ENCODE measurements around the gene UBN1. TPM values are rescaled to one million over a fixed set of nuclear protein-coding genes. Genes with fewer than 3 reads are reported as not detected.

The UBN1 gene
- total RNA-seq, 1 experiment from 2014 or later: 21.4 TPM

- Histone ChIP-seq H3K4me2 (ENCODE audit: low read length) (peak overlapping the region; percentile 59), H4K20me1 (ENCODE audit: low read length) (peaks cover 12% of the 10 kb centered on the region; the same call in 1 of the 2 replicates), H3K79me2 (ENCODE audit: low read length) (peaks cover 70% of the 10 kb centered on the region), H3F3A (ENCODE audit: low read length, unreplicated experiment) (no peaks in the 10 kb centered on the region), H3K9ac (ENCODE audit: low read length) (no peak overlapping the region), H2AFZ (ENCODE audit: low read length) (no peak overlapping the region), H3K36me3 (ENCODE audit: low read depth, low read length) (peaks cover 7% of the 10 kb centered on the region; the same call in 1 of the 2 replicates), H3K9me2 (replicated peaks; ENCODE audit: low read length) (no peaks in the 10 kb centered on the region), H3K9me3 (ENCODE audit: low read length) (no peaks in the 10 kb centered on the region), H3K4me3 (ENCODE audit: low read length) (peak overlapping the region; percentile 2; the same call in 1 of the 2 replicates), H3K27ac (ENCODE audit: low read length) (peak overlapping the region; percentile 45), H3K4me1 (ENCODE audit: insufficient read depth, low read length) (peaks cover 24% of the 10 kb centered on the region), H3K27me3 (ENCODE audit: low read length) (no peaks in the 10 kb centered on the region)
- intact Hi-C loops (cut with micrococcal nuclease): no loop called here
- BruUV-seq (replicated peaks): no TSS peak
- DNase-seq (peak; percentile 56), ATAC-seq (peak; percentile 54)
- CTCF ChIA-PET: no interaction called here
- POLR2A ChIA-PET (ENCODE audit: unreplicated experiment): no interaction called here
- no peak for TF ChIP-seq EZH2 (IDR thresholded peaks at IDR 0.05; ENCODE audit: low read length, unreplicated experiment)
Observed at GRCh38 chr16:4852221-4852872, 5.1 kb downstream of the UBN1 start.

GRCh38 chr16:4855371-4855770 is 8.1 kb downstream of the UBN1 start:
- ChIA-PET POLR2A (ENCODE audit: unreplicated experiment) (no interaction called here), CTCF (no interaction called here)
- H3K9me2 ChIP-seq (replicated peaks; ENCODE audit: low read length): no peaks in the 10 kb centered on the region
- no peak for TF ChIP-seq EZH2 (IDR thresholded peaks at IDR 0.05; ENCODE audit: low read length, unreplicated experiment)
- TF ChIP-seq CTCF (conservative IDR thresholded peaks at IDR 0.05; ENCODE audit: low read depth, low read length): no peak
- TF ChIP-seq EZH2phosphoT487 (IDR thresholded peaks at IDR 0.05; ENCODE audit: borderline replicate concordance, low read length): no peak
- BruUV-seq (replicated peaks): no TSS peak
- H3F3A ChIP-seq (ENCODE audit: low read length, unreplicated experiment): no peaks in the 10 kb centered on the region
- H3K36me3 ChIP-seq (ENCODE audit: low read depth, low read length): peaks cover 27% of the 10 kb centered on the region; the same call in 1 of the 2 replicates
- no peak overlapping the region for H3K4me3 ChIP-seq (ENCODE audit: low read length)
- H3K4me1 ChIP-seq (ENCODE audit: insufficient read depth, low read length): peaks cover 38% of the 10 kb centered on the region
- no peak overlapping the region for H3K9ac ChIP-seq (ENCODE audit: low read length)
- H3K79me2 ChIP-seq (ENCODE audit: low read length): peaks cover 41% of the 10 kb centered on the region
- intact Hi-C loops (cut with micrococcal nuclease): no loop called here
- H4K20me1 ChIP-seq (ENCODE audit: low read length): 0 out of 2 replicates have a peak, but pooled peaks cover 3% of the 10 kb centered on the region
- H3K27me3 ChIP-seq (ENCODE audit: low read length): no peaks in the 10 kb centered on the region
- H2AFZ ChIP-seq (ENCODE audit: low read length): no peak overlapping the region
- ATAC-seq: no peak
- no peak overlapping the region for H3K4me2 ChIP-seq (ENCODE audit: low read length)
- no peaks in the 10 kb centered on the region for H3K9me3 ChIP-seq (ENCODE audit: low read length)
- no peak for DNase-seq
- H3K27ac ChIP-seq (ENCODE audit: low read length): no peak overlapping the region

GRCh38 chr16:4855804-4856203 is 8.5 kb downstream of the UBN1 start:
- ATAC-seq (no peak), DNase-seq (no peak)
- Histone ChIP-seq H3K27ac (ENCODE audit: low read length) (no peak overlapping the region), H3K9me3 (ENCODE audit: low read length) (no peaks in the 10 kb centered on the region), H3K9me2 (replicated peaks; ENCODE audit: low read length) (no peaks in the 10 kb centered on the region), H2AFZ (ENCODE audit: low read length) (no peak overlapping the region), H3F3A (ENCODE audit: low read length, unreplicated experiment) (no peaks in the 10 kb centered on the region), H3K79me2 (ENCODE audit: low read length) (peaks cover 40% of the 10 kb centered on the region), H3K27me3 (ENCODE audit: low read length) (no peaks in the 10 kb centered on the region), H4K20me1 (ENCODE audit: low read length) (no peaks in the 10 kb centered on the region), H3K4me3 (ENCODE audit: low read length) (no peak overlapping the region), H3K9ac (ENCODE audit: low read length) (no peak overlapping the region), H3K36me3 (ENCODE audit: low read depth, low read length) (peaks cover 31% of the 10 kb centered on the region; the same call in 1 of the 2 replicates), H3K4me2 (ENCODE audit: low read length) (no peak overlapping the region), H3K4me1 (ENCODE audit: insufficient read depth, low read length) (peaks cover 40% of the 10 kb centered on the region)
- ChIA-PET POLR2A (ENCODE audit: unreplicated experiment) (no interaction called here), CTCF (no interaction called here)
- TF ChIP-seq EZH2 (IDR thresholded peaks at IDR 0.05; ENCODE audit: low read length, unreplicated experiment) (no peak), CTCF (conservative IDR thresholded peaks at IDR 0.05; ENCODE audit: low read depth, low read length) (no peak), EZH2phosphoT487 (IDR thresholded peaks at IDR 0.05; ENCODE audit: borderline replicate concordance, low read length) (no peak)
- intact Hi-C loops (cut with micrococcal nuclease): no loop called here
- no TSS peak for BruUV-seq (replicated peaks)

All from PC-3 (cell line).